Breast epithelium (tissue), 3 donors: ENCODE data around the gene FHOD3.

Experiments used
- CTCF ChIP-seq, 3 donors: fragments of 450-650 bp; IDR thresholded peaks; one replicate each; pipeline ENCODE4 v1.5.1; 2016 to 2017; ENCODE audit warnings: antibody characterized with exemption in 3 of 3, mild to moderate bottlenecking in 3 of 3, moderate library complexity in 3 of 3
- POLR2A ChIP-seq: fragments of 450-650 bp; IDR thresholded peaks from one replicate; pipeline ENCODE4 v1.6.1; 2016; ENCODE audit warnings: antibody characterized with exemption, mild to moderate bottlenecking, moderate library complexity
- POLR2AphosphoS5 ChIP-seq, 3 donors: sonication (generic); formaldehyde crosslinking; IDR thresholded peaks; one replicate each; pipeline ENCODE4 v1.6.1; 2017; ENCODE audit warnings: antibody characterized with exemption in 3 of 3

GRCh38 chr18:36758623-36759022, 461.1 kb downstream of the FHOD3 start:
- TF ChIP-seq CTCF (IDR thresholded peaks at IDR 0.05) (no peak), POLR2A (no peak), POLR2AphosphoS5 (IDR thresholded peaks at IDR 0.05) (no peak)
